NOMO-1 (cell line): ENCODE data around the gene SPEG.

Source experiments
- DNase-seq, 2 experiments: peaks; one replicate each; lab custom pipeline; 2025; ENCODE audit not compliant: unreplicated experiment in 2 of 2; lab: John Stamatoyannopoulos, UW

Gene SPEG

DNA sequence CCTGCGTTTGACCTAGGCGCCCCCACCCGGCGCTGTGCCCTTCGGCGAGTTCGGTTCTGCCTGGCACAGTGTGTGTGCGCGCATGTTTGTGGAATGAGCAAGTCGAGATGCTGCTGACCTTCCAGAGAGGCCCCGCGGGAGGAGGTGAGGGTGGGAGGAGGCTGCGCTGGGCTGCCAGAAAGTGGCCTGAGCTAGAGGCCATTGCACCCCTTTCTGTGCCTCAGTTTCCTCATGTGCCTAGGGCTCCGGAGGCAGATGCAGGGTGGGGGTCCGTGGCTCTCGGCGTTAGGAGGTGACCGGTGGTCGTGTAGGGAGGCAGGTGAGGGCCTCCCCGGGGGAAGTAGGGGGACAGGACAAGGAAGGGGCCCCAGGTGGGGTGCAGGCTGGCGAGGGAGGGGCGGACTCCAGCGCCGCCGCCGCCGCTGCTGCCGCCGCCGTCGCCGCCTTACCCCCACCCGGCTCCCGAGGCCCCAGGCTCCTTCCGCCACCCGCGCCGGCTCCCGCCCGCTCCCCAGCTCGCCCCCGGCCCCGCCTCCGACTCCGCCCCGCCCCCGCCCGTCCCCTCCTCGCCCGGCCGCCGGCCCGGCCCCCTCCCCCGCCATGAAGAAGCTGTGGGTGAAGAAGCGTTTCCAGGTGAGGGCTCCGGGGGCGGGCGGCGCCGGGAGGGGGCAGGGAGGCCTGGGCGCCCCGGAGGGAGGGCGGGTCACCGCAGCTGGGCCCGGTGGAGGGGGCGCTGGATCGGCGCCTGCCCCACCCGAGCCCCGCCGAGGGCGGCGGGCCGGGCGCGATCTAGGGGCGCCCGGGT lies 7.0 kb downstream of the SPEG start:
- peak; percentile 14 to 48 for DNase-seq

DNA sequence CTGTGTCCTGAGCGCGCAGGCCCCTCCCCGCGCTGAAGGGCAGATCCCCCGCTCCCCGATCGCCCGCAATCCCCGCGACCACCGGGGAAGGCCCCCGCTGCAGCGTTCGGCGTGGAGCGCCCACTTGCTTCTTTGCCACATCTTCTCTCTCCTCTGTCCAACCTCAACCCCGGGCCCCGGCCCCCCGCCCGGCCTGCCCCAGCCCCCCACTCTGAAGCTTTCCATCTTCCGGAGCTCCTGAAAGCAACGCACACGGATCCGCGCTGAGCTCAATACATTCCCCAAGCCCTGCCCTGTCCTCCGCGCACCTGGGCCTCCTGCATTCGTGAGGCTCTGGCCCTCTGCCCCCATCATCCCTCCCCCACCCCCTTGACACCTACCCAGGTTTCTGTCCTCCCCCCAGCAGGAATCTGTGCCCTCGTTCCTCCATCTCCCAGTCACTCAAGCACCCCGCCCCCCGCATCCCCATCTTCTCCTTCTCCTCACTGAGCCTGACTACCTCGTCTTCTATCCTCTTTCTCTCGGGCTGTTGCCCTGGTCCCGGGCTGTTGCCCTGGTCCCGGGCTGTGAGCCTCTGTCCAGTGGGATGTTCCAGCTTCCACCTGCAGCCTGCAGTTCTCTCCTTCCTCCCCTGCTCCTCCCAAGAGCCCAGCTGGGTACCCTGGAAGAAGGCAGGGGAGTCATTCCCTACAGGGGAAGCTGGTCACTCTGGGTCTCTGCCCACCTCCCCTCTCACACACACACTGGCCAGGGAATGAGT lies 7.8 kb downstream of the SPEG start:
- DNase-seq: no peak

DNA sequence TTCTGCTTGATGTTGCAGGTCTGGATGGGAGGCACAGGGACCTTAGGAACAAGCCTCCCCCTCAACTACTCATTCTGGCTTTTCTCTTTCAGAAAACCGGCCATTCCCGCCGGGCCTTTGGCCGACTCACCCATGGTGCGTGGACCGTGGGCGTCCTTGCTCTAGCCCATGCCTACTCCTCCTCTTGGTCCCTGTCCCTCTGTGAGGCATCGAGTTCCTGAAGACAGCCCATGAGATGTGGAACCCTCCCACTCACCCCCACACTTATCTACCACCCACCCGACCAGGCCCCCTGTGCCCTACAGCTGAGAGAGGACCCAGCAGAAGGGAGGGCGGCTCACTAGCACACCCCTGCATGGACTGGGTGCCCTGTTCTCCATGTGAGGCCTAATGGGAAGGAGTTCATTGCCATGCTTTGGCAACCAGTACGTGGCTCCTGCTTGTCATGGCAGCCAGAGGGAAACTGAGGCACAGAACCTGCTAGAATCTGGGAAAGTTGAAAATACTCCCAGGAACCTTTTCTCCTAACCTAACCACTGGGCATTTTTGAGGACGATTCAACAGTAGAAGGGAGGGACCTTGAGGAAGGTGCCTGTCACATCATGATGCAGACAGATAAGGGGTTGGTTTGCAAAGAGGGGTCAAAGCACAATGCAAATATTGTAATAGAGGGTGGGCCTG lies 8.5 kb downstream of the SPEG start:
- DNase-seq: no peak

DNA sequence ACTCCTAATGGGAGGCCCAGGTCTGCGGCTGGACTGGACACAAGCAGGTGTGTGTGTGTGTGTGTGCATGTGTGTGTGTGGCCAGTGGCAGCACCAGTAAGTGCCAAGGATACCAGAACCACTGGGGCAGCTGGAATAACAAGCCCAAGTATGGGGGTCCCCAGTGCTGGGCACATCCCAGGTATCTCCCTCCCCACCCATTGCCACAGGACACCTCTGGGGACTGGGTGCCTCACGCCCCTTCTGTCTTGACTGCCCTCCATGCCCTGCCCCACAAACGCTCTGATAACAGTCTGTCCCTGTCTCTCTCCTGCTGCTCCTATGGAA lies 9.0 kb downstream of the SPEG start:
- no peak for DNase-seq

DNA sequence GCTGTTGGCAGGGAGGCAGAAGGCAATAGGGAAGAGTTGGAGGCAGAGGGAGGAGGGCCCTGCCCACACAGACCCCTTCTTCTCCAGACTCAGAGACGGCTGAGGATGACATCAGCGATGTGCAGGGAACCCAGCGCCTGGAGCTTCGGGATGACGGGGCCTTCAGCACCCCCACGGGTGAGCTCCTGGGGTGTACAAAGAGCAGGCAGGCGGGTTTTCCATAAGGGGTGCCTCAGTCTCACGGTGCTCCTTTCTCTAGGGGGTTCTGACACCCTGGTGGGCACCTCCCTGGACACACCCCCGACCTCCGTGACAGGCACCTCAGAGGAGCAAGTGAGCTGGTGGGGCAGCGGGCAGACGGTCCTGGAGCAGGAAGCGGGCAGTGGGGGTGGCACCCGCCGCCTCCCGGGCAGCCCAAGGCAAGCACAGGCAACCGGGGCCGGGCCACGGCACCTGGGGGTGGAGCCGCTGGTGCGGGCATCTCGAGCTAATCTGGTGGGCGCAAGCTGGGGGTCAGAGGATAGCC lies 10.0 kb downstream of the SPEG start:
- DNase-seq: no peak

DNA sequence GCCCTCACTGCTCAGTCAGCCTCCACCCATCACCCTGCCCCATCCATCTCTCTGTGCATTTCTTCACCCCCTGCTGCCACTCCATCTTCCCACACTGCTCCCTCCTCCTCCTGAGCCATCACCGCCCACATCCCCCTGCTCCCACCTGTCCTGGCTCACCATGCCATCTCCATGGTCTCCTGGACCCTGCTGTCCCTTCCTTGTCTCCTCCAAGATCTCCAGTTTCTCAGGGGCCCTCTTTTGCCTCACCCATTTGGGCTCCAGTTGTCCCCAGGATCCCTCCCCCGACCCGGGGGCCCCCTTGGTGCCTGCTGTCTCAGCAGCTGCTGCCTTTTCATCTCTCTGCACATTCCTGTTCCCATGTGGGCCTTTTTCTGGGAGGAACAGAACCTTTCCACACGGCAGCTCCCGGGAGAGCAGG lies 10.6 kb downstream of the SPEG start:
- DNase-seq: no peak

DNA sequence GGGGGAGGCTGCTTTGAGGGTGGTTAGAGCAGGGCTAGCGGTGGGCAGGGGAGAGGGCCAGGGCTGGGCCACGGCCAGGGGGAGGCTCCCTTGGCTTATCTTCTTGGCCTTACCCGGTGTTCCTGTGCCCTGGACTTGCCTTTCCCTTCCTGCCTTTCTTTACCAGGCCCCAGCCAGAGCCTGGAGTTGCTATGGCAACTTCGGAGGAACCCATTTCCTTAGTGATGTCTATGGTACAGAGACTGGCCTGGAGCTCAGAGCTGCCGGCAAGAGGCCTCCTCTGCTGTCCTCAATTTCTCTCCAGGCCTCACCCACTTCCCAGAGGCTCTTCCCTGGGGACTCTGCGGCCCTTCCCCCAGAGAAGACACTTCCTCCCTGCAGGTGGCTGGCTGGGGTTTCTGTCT lies 11.5 kb downstream of the SPEG start:
- no peak for DNase-seq

DNA sequence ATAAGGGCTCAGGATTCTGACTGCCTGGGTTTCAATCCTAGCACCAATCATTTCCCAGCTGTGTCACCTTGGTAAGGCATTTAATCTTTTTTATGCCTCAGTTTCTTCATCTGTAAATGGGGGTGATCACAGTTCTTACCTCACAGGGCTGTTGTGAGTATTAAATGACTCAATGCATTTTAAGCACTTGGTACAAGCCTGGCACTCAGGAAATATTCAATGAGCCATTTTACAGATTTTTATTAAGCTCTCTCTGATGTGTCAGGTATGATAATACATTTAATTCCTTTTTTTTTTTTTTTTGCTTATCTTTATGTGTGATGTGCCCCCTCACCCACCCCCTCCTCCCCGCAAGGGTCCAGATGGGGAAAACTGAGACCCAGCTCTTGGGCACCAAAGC lies 12.0 kb downstream of the SPEG start:
- no peak for DNase-seq

DNA sequence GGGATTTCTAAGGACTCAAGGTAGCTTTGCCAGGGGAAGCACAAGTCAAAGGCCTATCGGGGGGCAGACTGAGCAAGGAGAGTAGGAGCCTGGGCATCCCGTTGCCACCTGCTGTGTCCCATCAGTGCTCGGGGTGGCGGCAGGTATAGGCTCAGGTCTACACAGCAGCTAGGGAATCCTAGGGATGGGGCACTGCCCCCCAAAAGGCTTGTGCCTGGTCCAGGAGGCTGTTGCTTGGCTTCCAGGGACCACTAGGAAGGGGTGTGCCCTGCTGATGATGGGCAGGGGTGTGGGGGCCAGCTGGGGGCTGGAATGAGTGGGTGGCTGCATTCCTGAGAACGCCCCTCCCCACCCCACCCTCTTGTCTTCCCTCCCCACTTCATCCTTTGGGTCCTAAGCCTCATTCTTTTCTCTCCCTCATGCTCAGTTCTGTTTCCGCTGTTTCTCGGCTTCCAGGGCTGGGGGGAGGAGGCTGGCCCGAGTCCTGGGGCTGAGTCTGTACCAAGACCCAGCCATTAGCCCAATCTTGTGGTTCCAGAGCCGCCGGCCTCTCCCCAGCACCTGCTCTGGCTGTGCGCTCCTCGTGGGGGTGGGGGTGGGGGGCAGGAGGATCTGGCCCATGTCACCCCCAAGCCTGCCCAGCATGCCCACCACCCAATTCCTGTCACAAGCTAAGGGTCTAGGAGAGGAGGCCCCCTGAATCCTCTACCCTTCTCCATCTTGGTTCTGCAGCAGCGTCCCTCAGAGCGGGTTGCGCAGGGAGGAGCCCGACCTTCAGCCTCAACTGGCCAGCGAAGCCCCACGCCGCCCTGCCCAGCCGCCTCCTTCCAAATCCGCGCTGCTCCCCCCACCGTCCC lies 12.8 kb downstream of the SPEG start:
- DNase-seq: no peak

DNA sequence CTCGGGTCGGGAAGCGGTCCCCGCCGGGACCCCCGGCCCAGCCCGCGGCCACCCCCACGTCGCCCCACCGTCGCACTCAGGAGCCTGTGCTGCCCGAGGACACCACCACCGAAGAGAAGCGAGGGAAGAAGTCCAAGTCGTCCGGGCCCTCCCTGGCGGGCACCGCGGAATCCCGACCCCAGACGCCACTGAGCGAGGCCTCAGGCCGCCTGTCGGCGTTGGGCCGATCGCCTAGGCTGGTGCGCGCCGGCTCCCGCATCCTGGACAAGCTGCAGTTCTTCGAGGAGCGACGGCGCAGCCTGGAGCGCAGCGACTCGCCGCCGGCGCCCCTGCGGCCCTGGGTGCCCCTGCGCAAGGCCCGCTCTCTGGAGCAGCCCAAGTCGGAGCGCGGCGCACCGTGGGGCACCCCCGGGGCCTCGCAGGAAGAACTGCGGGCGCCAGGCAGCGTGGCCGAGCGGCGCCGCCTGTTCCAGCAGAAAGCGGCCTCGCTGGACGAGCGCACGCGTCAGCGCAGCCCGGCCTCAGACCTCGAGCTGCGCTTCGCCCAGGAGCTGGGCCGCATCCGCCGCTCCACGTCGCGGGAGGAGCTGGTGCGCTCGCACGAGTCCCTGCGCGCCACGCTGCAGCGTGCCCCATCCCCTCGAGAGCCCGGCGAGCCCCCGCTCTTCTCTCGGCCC lies 13.6 kb downstream of the SPEG start:
- no peak for DNase-seq

DNA sequence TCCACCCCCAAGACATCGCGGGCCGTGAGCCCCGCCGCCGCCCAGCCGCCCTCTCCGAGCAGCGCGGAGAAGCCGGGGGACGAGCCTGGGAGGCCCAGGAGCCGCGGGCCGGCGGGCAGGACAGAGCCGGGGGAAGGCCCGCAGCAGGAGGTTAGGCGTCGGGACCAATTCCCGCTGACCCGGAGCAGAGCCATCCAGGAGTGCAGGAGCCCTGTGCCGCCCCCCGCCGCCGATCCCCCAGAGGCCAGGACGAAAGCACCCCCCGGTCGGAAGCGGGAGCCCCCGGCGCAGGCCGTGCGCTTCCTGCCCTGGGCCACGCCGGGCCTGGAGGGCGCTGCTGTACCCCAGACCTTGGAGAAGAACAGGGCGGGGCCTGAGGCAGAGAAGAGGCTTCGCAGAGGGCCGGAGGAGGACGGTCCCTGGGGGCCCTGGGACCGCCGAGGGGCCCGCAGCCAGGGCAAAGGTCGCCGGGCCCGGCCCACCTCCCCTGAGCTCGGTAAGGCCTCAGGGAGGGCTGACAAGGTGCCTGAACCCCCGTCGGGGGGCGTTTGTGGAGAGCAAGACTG lies 14.2 kb downstream of the SPEG start:
- no peak for DNase-seq

DNA sequence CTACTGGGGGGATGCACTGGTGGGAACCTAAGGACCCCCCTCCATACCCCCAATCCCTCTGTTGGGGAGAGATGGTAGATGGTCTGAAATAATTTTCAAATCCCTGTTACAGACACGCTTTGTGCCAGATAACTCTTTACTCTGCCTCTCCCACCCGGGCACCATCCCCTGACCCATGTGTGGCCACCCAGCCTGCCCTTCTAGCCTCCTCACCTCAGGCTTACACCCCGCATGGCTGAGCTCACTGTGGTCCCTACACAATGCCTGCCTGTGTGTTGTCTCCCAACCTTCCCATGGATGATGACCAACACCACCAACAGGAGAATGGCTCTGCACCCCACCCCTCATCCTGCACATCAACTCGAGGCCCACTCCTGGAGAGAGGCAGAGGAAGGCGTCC lies 15.0 kb downstream of the SPEG start:
- DNase-seq: no peak

DNA sequence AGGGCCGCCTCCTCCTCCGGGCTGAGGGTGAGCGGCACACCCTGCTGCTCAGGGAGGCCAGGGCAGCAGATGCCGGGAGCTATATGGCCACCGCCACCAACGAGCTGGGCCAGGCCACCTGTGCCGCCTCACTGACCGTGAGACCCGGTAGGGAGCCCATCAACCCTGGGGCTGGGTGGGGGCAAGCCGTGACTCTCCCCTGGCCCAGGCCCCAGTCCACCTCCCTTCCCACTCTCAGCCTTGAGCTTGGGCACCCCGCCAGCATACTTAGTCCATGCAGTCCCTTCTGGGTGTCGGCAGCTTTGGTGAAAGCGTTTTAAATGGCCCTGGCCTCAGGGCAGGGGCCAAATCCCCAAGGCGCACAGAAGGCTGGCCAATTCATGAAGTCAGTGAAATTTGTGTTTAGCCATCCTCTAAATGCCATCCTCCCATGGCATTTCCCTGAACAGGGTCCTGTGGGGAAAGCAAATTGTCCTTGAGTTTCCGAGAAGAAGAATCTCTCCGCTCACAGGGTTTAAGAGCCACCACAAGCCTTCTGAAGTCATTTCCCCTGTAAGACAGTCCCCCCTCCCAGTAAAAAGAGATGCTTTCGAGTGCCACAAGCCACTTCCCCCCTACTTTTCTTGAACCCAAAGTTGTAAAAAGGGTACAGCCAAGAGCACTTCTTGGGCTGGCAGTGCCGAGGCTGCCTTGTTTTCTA lies 17.2 kb downstream of the SPEG start:
- DNase-seq: no peak

DNA sequence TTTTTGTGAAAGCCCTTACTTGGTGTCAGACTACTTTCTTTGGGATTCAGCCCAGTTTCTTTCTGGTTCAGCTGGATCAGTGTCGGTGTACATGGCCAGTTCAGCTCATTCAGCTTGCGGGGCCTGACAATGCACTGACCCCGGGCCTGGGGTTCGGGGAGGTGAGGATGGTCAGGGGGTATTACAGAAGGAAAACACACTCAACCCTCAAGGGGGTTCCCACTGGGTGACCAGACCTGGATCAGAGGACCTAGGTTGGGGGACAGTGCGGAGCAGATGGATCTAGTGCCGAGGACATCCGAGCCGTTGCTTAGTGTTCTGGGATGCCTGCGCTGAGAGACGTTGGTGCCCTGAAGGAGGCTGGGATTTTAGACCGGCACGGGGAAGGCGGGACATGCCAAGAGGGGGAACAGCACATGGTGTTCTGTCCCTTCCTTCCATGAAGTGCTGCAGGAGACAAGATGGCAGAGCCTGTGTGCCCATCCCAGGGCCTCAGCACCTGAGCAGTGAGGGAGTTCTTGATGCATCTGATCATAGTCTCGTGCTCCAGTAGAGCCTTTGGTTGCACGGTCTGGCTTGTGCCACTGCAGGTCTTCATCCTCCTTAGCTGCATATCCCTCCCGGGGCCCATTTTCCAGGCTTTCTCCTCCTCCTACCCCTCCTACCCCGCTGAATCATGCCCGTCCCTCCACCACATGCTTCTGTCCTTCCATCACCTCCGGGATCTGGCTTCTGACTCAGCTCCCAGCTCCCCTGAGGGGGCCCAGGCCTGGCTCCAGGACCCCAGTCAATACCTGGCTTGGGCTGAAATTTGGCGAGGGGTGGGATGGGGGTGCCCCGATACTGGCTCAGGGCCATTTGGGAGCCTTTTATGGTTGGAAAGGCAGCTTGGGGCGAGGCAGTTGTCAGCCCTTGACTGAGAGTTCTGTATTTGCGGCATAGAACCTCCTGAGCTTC lies 18.0 kb downstream of the SPEG start:
- DNase-seq: peak in 1 of 2 experiments; percentile 37

DNA sequence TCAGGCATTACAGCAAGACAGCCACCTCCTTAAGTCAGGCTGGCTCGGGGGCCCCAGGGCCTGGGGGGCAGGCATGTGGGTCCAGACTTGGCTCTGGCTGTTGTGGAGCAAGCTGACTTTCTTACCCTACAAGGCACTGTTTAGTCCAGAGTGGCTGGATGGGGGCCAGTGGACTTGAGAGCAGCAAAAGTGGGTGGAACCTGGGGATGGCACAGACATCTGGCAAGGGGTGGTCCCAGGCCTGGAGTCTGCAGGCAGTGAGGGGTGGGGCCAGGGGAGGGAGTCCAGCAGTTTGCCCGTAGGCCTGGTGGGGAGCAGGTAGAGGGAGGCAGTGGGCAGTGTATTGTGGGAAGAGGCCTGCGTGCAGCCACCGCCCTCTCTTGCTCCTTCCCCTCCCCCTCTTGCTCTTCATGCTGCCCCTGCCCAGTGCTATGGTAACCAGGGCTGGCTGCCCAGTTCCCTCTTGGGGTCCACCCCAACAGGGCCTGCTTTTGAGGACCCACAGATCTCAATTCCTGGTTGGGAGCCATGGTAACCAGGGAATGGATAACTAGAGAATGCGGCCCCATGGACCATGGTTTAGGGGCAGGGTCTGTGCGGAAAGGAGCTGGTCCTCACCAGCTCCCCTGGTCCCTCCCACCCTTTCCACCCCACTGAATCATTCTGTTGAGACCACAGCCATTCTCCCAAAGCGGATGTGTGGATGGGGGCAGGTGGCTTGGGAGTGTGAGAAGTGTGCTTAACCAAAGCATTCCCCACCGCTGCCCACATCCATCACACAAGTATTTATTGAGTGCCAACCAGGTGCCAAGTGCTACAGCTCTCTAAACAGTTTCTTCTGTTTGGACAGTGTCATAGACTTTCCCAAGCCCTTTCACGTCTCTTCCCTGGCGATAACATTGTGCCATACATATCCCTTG lies 19.3 kb downstream of the SPEG start:
- DNase-seq: no peak

DNA sequence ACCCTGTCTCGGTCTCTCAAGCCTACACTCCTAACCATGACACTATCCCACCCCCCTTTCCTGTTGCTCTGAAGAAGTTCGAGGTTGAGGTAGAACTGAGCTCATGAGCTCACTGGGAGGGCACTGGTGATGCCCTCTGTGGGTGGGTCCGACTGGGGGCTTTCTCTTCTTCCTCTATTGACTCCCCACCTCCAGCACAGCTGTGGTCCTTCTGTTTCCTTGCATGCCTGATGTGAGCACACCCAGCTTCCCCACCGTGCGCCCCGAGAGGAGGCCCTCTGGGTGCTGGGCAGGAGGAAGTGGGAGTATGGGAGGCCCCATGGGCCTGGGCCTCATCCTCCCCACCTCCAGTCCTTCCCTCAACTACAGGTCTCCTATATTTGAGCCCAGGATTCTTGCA lies 20.9 kb downstream of the SPEG start:
- peak; percentile 15 to 26 for DNase-seq

DNA sequence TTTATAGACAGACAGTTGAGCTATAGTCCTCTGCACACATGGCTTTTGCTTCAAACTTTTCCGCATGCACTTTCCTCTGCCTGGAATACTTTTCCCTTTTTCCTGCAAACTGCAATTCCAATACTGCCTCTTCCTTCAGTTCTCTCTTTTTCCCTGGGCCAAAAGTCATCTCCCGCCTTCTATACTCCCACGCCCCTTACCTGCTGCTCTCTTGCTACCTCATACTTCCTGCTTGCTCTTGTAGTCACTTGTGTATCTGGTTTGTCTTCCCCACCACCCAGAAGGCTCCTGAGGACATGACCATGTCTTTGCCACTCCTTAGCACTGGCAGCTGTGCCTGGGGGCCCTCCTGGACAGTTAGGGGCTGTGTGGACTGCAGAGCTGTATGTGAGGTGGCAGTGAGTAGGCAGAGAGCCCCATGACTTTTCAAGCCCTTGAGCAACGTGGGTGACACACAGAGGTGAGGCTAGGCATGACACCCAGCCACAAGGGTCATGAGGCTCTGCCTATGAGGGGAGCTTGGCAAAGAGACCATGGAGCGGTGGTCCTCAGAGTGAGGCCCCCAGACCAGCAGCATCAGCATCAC lies 23.2 kb downstream of the SPEG start:
- DNase-seq: peak in 1 of 2 experiments; percentile 14
